BJ (cell line): ENCODE data around the gene SORL1. TPM values are rescaled to one million over a fixed set of nuclear protein-coding genes. Genes with fewer than 3 reads are reported as not detected.

ENCODE experiments used
- CTCF ChIA-PET: fragments of 350-600 bp; formaldehyde crosslinking; extraction: SDS; loops from one replicate; lab custom pipeline; 2021; ENCODE audit warnings: antibody characterized with exemption, inconsistent platforms; lab: Yijun Ruan, JAX
- POLR2A ChIA-PET: fragments of 300-600 bp; sonication (Branson Sonifier 250); formaldehyde crosslinking; extraction: SDS; loops from one replicate; lab custom pipeline; 2021; ENCODE audit warnings: antibody characterized with exemption; lab: Charles Lee
- DNase-seq: peaks from one replicate; pipeline ENCODE4 v3.0.0-alpha.2; 2011; ENCODE audit warnings: low read depth
- H3K27me3 ChIP-seq: 2 replicates; pipeline ENCODE4 v1.6.0; 2011; ENCODE audit warnings: low read length; ENCODE audit not compliant: control insufficient read depth, insufficient read depth
- H3K36me3 ChIP-seq: 2 replicates; pipeline ENCODE4 v1.5.1; 2011; ENCODE audit warnings: low read length; ENCODE audit not compliant: control insufficient read depth, insufficient read depth
- H3K4me3 ChIP-seq: 2 replicates; pipeline ENCODE4 v1.5.1; 2011; ENCODE audit warnings: low read depth, mild to moderate bottlenecking, control low read depth, low read length
- CTCF ChIP-seq: IDR thresholded peaks from 2 replicates; pipeline ENCODE4 v1.5.1; 2011; ENCODE audit warnings: low read depth, mild to moderate bottlenecking, control low read depth, inconsistent platforms, low read length, moderate library complexity; ENCODE audit not compliant: insufficient read depth
- polyA plus RNA-seq: library from polyadenylated mRNA; depleted of rRNA; stranded (reverse); fragments of >200 nt; gene quantifications from 2 replicates; pipeline ENCODE4 v1.2.3, GENCODE V29; 2011

SORL1 gene
- polyA plus RNA-seq, 1 experiment = 1.4 TPM

DNA sequence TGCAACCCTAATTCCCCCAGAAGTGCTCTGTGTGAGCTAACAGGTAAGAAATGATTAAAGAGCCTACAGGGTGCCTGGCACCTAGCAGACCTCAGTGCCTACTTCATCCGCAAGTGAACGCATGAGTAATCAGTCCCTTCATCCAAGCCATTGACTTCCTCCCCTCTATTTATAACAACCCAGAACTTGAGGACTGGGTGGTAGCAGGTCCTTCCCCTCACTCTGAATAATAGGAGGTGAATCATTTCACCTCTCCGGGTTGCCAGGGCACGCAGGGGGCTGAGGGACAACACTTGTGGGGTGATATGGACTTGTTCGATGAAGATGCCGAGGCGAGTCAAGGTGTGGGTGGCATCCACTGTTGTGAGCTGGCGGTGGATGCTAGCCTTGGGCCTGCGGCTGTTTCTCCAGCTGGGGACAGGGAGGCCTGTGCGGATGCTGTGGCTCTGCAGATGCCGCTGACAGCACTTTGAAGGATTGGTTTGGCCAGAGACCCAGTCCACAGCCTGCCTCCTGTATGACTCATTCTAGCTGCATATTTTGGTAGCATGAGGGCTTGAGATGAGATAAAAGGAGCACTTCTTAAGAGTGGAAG lies 12.3 kb downstream of the SORL1 start:
- ChIA-PET POLR2A (no interaction called here), CTCF (interaction anchor here (0.6 to 2.2 kb wide), 2 partner anchors 13 to 245 kb away, joined by 3 to 18 read pairs; partner anchors contain the start of genes SORL1 and SORL1-AS1)
- Histone ChIP-seq H3K36me3 (no peaks in the 10 kb centered on the region), H3K27me3 (peaks cover 2% of the 10 kb centered on the region), H3K4me3 (no peak overlapping the region)
- no peak for TF ChIP-seq CTCF
- DNase-seq = peak; percentile 67

- TF ChIP-seq CTCF = no peak
- Histone ChIP-seq H3K36me3 (no peaks in the 10 kb centered on the region), H3K4me3 (no peak overlapping the region), H3K27me3 (no peaks in the 10 kb centered on the region)
- CTCF ChIA-PET = interaction anchor here (0.6 to 2.2 kb wide), 3 partner anchors 14 to 68 kb away, joined by 3 to 18 read pairs (median 3); partner anchors contain the start of genes SORL1 and SORL1-AS1
- no peak for DNase-seq
- POLR2A ChIA-PET = interaction anchor here (0.7 kb wide), 1 partner anchor 40 kb away, joined by 5 read pairs; no protein-coding TSS in a partner anchor
These were observed 13.6 kb downstream of the SORL1 start for GRCh38 chr11:121465709-121466062.

DNA sequence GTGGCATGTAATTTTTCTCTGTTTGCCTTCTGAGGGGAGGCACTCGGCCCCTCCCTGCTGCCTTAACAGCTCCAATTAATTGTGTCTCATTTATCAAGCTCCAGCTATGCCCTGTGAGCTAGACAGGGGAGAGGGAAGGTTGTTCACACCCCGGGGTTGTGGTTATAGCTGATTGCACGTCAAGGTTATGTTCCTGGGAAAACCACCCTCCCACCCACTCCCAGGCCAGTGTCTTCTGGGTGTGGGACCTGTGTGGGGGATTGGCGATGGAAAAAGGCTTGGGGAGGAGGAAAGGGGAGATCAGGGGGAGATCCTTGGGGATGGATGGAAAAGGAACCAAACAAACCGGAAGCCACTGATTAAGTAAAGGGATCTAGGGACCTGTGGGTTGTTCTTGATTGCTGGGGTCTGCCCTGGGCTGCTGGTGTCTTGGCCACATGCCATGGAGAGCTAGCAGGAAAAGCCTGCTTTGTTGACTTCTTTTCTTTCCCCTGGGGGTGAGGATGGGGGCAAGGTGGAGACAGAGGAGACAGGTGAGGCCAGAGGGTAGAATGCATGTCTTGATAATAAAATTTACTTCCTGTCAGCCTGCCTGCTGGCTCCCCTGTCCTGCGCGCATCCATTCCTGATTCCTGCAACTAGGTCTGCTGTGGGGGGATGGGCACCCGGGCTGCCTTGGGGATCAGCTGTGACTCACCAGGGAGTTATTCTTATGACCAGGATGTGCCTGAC lies 14.1 kb downstream of the SORL1 start:
- Histone ChIP-seq H3K27me3 (no peaks in the 10 kb centered on the region), H3K36me3 (no peaks in the 10 kb centered on the region), H3K4me3 (no peak overlapping the region)
- TF ChIP-seq CTCF = no peak
- ChIA-PET CTCF (interaction anchor here (0.9 kb wide), 1 partner anchor 14 kb away, joined by 6 read pairs; no protein-coding TSS in a partner anchor), POLR2A (interaction anchor here (0.7 kb wide), 1 partner anchor 1602 kb away, joined by 7 read pairs; no protein-coding TSS in a partner anchor)
- peak; percentile 74 for DNase-seq

DNA sequence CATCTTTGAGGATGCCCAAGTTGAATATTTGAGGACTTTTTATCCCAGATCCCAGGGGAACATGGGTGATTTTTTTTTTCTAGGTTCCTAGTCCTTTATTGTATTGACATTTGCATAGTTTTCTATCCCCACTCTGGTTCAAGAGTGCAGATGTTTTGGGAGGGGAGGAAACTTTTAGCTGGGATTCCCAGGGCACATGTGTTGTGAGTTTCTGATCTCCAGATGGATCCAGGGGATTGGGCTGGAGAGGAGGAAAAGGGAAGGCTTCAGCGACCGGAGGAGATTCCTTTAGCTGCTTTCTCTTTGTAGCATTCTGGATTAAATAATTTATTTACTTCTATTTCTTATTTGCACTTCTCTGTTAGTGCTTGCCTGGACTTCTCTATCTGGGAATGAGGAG lies 15.4 kb downstream of the SORL1 start:
- H3K27me3 ChIP-seq = no peaks in the 10 kb centered on the region
- H3K36me3 ChIP-seq = no peaks in the 10 kb centered on the region
- ChIA-PET CTCF (interaction anchor here (0.6 to 1.1 kb wide), 3 partner anchors 11 to 66 kb away, joined by 4 to 7 read pairs (median 5); no protein-coding TSS in a partner anchor), POLR2A (interaction anchor here (0.8 kb wide), 1 partner anchor 128 kb away, joined by 7 read pairs; no protein-coding TSS in a partner anchor)
- no peak for DNase-seq
- H3K4me3 ChIP-seq = no peak overlapping the region
- TF ChIP-seq CTCF = no peak

DNA sequence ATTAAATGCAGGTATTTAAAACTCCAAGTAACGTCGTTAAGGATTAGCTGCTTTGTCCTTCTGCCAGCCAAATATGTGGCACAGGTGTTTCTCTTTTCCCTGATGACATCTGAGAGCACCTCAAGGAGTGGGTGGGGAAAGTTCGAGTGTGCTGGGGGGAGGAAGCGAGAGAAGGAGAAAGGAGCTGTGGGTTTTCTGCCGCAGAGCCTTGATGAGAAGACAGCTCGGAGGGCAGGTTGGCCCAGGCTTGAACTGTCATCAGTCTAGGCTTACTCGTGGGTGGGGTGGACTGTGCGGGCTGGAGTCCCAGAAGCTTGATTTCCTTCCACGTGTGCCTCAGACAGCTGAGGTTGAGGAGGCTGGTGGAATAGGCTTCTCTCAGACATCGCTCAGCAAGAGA lies 15.9 kb downstream of the SORL1 start:
- POLR2A ChIA-PET = no interaction called here
- no peak for TF ChIP-seq CTCF
- DNase-seq = no peak
- no peaks in the 10 kb centered on the region for H3K36me3 ChIP-seq
- CTCF ChIA-PET = interaction anchor here (1.1 kb wide), 1 partner anchor 17 kb away, joined by 7 read pairs; no protein-coding TSS in a partner anchor
- H3K4me3 ChIP-seq = no peak overlapping the region
- H3K27me3 ChIP-seq = no peaks in the 10 kb centered on the region
